ENCODE results near the gene C1QBP.
"Not testable (repeated sequence)": the region's sequence is repeated elsewhere in the genome, so short reads cannot be mapped to it uniquely, and the experiment has no call there.

C1QBP gene

DNA sequence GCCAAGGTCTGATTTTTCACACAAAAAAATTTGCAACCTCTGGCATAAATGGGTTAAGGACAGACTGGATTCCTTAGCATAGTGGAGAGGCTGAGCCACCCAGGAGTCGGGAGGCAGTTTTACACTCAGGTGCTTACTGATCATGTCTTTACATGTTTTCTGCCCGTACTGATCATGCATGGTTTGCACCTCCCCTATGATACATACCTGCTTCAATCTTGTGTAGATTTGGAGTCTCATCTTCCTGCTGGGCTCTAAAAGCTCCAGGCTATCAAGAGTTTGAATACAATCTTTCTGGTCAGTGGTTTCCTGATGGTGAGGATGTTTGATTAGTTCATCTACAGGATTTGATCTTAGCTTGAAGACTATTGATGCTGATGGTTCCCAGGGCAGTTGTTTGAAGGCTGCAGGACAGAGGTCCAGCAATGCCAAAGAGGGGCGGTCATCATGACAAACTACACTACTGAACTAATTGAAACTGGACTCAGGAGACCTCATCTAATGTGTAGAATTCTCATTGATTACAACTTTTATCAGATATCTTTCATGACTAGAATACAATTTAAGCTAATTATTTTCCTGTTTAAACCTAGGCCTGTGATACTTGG is 6.9 kb downstream of the C1QBP start:
- H4K20me1 ChIP-seq (ENCODE audit: insufficient read depth) = no peaks in the 10 kb centered on the region
- H3K27ac ChIP-seq = no peak overlapping the region

GRCh38 chr17:5431234-5431633 is 7.7 kb downstream of the C1QBP start:
- H4K20me1 ChIP-seq (ENCODE audit: insufficient read depth); H3K27me3 ChIP-seq (ENCODE audit: insufficient read depth, low read depth); H2AFZ ChIP-seq (ENCODE audit: low read depth); H3K27ac ChIP-seq; H3K4me3 ChIP-seq (IDR thresholded peaks at IDR 0.05; ENCODE audit: insufficient read depth, low read depth, low read length); H3K4me1 ChIP-seq (ENCODE audit: low read depth, poor library complexity, severe bottlenecking); H3K9ac ChIP-seq; H3K4me2 ChIP-seq; H3K79me2 ChIP-seq (ENCODE audit: insufficient read depth, low read depth); H3K36me3 ChIP-seq (ENCODE audit: insufficient read depth): not testable (repeated sequence)

More for the DNA sequence above, 6.9 kb downstream of the C1QBP start:
- no peaks in the 10 kb centered on the region for H3K36me3 ChIP-seq (ENCODE audit: insufficient read depth)
- no peaks in the 10 kb centered on the region for H3K4me1 ChIP-seq (ENCODE audit: low read depth, poor library complexity, severe bottlenecking)
- peaks cover 11% of the 10 kb centered on the region; the same call in 1 of the 2 replicates for H3K79me2 ChIP-seq (ENCODE audit: insufficient read depth, low read depth)
- TF ChIP-seq, protein P1, sequence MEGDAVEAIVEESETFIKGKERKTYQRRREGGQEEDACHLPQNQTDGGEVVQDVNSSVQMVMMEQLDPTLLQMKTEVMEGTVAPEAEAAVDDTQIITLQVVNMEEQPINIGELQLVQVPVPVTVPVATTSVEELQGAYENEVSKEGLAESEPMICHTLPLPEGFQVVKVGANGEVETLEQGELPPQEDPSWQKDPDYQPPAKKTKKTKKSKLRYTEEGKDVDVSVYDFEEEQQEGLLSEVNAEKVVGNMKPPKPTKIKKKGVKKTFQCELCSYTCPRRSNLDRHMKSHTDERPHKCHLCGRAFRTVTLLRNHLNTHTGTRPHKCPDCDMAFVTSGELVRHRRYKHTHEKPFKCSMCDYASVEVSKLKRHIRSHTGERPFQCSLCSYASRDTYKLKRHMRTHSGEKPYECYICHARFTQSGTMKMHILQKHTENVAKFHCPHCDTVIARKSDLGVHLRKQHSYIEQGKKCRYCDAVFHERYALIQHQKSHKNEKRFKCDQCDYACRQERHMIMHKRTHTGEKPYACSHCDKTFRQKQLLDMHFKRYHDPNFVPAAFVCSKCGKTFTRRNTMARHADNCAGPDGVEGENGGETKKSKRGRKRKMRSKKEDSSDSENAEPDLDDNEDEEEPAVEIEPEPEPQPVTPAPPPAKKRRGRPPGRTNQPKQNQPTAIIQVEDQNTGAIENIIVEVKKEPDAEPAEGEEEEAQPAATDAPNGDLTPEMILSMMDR (conservative IDR thresholded peaks at IDR 0.05; ENCODE audit: low read depth, low read length) = no peak
- no peak overlapping the region for H3K9ac ChIP-seq
- no peak overlapping the region for H3K4me3 ChIP-seq (IDR thresholded peaks at IDR 0.05; ENCODE audit: insufficient read depth, low read depth, low read length)
- no peak overlapping the region for H3K4me2 ChIP-seq
- H2AFZ ChIP-seq (ENCODE audit: low read depth) = no peak overlapping the region
- no peaks in the 10 kb centered on the region for H3K27me3 ChIP-seq (ENCODE audit: insufficient read depth, low read depth)

GRCh38 chr17:5430413-5430999 is 8.4 kb downstream of the C1QBP start:
- no peak overlapping the region for H3K4me2 ChIP-seq
- H4K20me1 ChIP-seq (ENCODE audit: insufficient read depth) = no peaks in the 10 kb centered on the region
- no peaks in the 10 kb centered on the region for H3K4me1 ChIP-seq (ENCODE audit: low read depth, poor library complexity, severe bottlenecking)
- no peaks in the 10 kb centered on the region for H3K27me3 ChIP-seq (ENCODE audit: insufficient read depth, low read depth)
- H3K79me2 ChIP-seq (ENCODE audit: insufficient read depth, low read depth) = no peaks in the 10 kb centered on the region
- TF ChIP-seq, protein P1 (conservative IDR thresholded peaks at IDR 0.05; ENCODE audit: low read depth, low read length) = no peak
- no peak overlapping the region for H3K9ac ChIP-seq
- no peak overlapping the region for H2AFZ ChIP-seq (ENCODE audit: low read depth)
- H3K4me3 ChIP-seq (IDR thresholded peaks at IDR 0.05; ENCODE audit: insufficient read depth, low read depth, low read length) = no peak overlapping the region
- H3K36me3 ChIP-seq (ENCODE audit: insufficient read depth) = no peaks in the 10 kb centered on the region
- H3K27ac ChIP-seq = no peak overlapping the region

DNA sequence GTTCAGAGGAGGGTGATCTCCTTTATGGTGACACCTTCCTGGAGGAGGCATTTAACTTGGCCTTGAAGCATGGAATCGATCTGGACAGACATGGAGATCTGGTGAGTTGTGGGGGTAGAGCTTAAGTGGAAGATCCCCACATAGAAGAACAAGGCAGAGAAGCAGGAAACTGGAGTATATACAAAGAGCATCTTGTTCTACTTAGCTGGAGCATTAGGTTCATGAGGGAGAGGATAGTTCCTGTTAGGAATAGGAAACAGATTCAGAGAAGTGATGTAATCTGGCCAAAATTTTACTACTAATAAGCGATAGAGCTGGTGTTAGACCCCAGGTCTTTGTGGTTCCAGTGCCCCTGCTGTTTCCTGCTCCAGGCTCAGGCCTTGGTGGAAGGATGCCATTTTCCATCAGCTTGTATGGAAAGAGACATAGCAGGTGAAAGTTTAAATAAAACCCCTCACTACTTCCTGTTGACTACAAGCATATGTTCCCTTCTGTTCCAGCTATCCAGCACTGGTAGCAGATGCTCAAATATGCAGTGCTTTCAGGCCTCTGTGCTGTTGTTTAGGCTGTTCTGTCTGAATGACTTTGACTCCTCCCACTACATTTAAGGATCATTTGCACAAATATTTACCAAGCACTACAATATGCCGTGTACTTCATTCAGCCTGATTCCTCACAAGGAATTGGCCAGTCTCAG is 9.6 kb downstream of the C1QBP start:
- TF ChIP-seq, protein P1 (conservative IDR thresholded peaks at IDR 0.05; ENCODE audit: low read depth, low read length) = no peak
- Histone ChIP-seq H4K20me1 (ENCODE audit: insufficient read depth) (no peaks in the 10 kb centered on the region), H3K9ac (no peak overlapping the region), H3K36me3 (ENCODE audit: insufficient read depth) (no peaks in the 10 kb centered on the region), H3K27ac (no peak overlapping the region), H3K4me2 (no peak overlapping the region), H2AFZ (ENCODE audit: low read depth) (no peak overlapping the region), H3K79me2 (ENCODE audit: insufficient read depth, low read depth) (no peaks in the 10 kb centered on the region), H3K4me1 (ENCODE audit: low read depth, poor library complexity, severe bottlenecking) (no peaks in the 10 kb centered on the region), H3K4me3 (IDR thresholded peaks at IDR 0.05; ENCODE audit: insufficient read depth, low read depth, low read length) (no peak overlapping the region), H3K27me3 (ENCODE audit: insufficient read depth, low read depth) (no peaks in the 10 kb centered on the region)

- no peaks in the 10 kb centered on the region for H3K36me3 ChIP-seq (ENCODE audit: insufficient read depth)
- TF ChIP-seq, protein P1 (conservative IDR thresholded peaks at IDR 0.05; ENCODE audit: low read depth, low read length) = no peak
- H3K27me3 ChIP-seq (ENCODE audit: insufficient read depth, low read depth) = no peaks in the 10 kb centered on the region
- no peak overlapping the region for H3K4me2 ChIP-seq
- no peaks in the 10 kb centered on the region for H3K79me2 ChIP-seq (ENCODE audit: insufficient read depth, low read depth)
- H3K4me1 ChIP-seq (ENCODE audit: low read depth, poor library complexity, severe bottlenecking) = no peaks in the 10 kb centered on the region
- H2AFZ ChIP-seq (ENCODE audit: low read depth) = no peak overlapping the region
- no peak overlapping the region for H3K9ac ChIP-seq
- no peaks in the 10 kb centered on the region for H4K20me1 ChIP-seq (ENCODE audit: insufficient read depth)
- no peak overlapping the region for H3K27ac ChIP-seq
- H3K4me3 ChIP-seq (IDR thresholded peaks at IDR 0.05; ENCODE audit: insufficient read depth, low read depth, low read length) = no peak overlapping the region
Observed at GRCh38 chr17:5425826-5426225, 13.1 kb downstream of the C1QBP start.

Measured in KMS-11 (cell line).